HPDE6-E6E7 (cell line): ENCODE measurements around the gene MOB3B.

Experiments used
- DNase-seq: peaks from one replicate; pipeline ENCODE4 v3.0.0; 2011; ENCODE audit warnings: missing footprints; ENCODE audit errors: extremely low spot score

The MOB3B gene

GRCh38 chr9:27280249-27280648 lies 249.4 kb downstream of the MOB3B start:
- no peak for DNase-seq

- no peak for DNase-seq
Observed at GRCh38 chr9:27279611-27280010, 250.0 kb downstream of the MOB3B start.

DNA sequence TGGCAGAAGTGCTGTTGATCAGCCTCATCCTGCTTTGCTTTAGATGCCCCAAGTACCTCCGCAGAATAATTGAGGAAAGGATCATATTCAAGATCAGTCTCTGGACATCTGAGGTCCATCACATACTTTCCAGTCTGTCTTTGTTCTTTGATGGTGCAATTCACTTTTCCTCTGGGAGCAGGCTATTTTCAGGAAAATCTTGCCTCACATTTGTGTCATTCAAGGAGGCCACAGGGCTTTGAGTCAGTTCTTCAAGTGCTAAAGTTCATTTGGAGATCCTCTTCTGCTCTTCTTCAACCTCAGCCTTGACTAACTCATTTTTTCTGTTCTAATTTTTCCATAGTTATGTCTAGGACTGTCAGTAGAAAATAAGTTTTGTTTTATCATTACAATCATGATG lies 251.2 kb downstream of the MOB3B start:
- no peak for DNase-seq

DNA sequence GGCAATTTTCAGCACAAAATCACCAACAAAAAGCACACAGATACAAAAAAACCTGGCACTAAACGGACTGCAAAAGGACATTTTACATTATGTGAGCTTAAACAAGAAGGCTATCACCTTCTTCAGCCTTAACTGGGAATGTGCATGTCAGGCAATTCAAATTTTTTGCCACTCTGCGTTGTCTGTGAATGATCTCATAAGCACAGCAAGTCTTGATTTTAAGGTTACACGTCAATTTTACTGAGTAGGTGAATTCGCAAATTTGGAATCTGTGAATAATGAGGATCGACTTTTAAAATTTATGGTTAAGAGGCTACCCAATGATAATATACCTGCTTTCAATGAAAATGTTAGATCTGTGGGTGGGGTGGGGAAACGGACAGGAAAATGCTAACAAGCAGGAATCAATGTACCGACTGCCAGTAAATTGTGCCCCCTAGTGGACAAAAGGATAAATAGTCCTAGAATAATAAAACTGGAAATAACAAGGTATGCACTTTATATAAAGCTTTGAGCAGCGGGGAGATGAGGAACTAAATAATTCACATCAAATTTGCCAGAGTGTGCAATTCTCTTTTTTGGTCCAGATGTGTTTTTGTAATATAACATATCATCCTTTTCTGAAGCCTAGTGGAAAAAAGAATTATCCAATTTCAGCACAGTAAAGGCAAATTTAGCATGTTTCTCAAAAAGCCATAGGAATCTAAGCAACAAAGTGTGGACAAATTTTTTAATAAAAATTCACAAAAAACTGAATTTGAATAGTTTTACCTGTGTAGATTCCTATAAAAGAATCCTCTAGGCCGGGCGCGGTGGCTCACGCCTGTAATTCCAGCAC lies 253.2 kb downstream of the MOB3B start:
- DNase-seq = peak; percentile 23
